GM12872 (cell line): Measurements from ENCODE around the gene ADGRG6.

ENCODE experiments used
- TF ChIP-seq, protein P1 (sequence below): IDR thresholded peaks from 3 replicates; pipeline ENCODE4 v1.5.1; 2011; ENCODE audit warnings: low read depth, mild to moderate bottlenecking, low read length, moderate library complexity; ENCODE audit not compliant: insufficient read depth

ADGRG6 gene

DNA sequence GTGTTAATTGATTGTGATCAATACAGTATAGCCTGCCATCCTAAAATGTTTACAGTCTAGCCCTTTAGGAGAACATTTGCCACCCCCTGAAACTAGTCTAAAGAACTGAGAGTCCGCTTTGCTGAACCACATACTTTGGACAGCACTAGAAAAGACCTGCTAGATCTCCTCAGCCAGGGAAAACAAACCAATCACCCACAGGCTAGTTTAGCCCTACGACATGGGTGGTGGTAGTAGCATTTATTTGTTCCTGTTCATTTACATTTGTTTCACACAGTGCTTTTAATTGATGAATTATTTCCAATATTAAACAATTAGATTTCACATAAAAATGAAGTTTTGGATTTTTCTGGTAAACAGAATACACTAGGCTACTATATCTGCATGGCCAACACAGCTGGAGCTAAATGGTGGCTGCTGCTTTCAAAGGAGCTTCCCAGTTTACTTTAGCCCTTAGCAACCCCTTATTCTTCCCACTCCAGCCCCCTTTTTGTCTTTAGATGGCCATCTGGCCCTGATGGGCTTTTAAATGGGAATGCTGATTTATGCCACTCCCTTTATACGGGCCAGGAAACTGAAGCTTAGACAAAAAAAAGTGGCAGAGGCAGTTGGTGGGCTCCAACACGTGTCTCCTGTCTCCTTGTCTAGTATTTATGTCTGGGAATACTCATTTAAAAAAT lies 72.4 kb downstream of the ADGRG6 start:
- TF ChIP-seq, protein P1, sequence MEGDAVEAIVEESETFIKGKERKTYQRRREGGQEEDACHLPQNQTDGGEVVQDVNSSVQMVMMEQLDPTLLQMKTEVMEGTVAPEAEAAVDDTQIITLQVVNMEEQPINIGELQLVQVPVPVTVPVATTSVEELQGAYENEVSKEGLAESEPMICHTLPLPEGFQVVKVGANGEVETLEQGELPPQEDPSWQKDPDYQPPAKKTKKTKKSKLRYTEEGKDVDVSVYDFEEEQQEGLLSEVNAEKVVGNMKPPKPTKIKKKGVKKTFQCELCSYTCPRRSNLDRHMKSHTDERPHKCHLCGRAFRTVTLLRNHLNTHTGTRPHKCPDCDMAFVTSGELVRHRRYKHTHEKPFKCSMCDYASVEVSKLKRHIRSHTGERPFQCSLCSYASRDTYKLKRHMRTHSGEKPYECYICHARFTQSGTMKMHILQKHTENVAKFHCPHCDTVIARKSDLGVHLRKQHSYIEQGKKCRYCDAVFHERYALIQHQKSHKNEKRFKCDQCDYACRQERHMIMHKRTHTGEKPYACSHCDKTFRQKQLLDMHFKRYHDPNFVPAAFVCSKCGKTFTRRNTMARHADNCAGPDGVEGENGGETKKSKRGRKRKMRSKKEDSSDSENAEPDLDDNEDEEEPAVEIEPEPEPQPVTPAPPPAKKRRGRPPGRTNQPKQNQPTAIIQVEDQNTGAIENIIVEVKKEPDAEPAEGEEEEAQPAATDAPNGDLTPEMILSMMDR, result no peak

DNA sequence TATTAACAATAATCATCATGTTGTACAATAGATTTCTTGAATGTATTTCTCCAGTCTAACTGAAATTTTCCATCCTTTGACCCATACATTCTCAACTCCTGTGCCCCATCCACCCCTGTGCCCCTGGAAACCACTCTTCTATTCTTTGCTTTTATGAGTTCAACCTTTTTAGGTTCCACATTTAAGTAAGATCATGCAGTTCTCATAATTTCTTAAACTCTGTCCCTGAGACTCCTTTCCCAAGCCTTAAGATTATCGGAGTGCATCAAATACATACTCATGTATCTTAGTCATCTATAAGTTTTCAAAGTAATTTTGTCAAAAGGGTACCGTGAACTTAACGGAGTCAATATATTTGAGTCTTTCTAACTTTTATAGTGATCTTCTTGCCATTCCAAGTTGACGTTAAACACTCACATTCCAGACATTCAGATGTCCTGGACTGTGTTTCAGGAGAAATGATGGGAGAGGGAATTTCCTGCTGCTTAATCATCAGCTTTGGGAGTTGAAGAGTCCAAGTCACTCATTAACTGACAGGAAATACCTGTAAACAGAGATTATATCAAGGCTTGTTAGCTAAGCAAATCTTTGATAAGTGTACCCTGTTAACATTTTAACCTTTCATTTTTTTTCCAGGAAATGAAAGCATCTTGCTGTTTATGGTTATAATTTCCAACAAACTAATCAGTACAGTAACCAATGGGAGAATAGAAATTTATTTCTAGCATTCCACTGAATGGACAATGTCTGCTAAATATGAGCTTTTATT lies 73.3 kb downstream of the ADGRG6 start:
- TF ChIP-seq, protein P1, result no peak

DNA sequence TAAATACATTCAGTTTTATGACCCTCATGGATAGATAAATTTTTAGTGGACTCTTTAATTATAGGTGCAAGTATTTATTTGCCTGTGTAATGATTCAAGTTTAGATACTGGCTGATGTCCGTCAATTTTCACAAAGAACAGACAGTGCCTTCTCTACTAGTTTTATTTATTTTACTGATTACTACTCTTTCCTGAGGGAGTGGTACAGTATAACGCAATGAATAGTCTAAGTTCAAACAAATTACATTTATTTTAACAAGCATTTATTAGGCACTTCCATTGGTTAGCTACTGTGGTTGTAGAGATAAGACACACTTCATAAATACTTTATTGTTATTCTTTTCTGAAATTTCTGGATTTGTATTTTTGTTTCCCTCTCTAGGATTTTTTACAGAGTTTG lies 74.3 kb downstream of the ADGRG6 start:
- TF ChIP-seq, protein P1, result no peak

DNA sequence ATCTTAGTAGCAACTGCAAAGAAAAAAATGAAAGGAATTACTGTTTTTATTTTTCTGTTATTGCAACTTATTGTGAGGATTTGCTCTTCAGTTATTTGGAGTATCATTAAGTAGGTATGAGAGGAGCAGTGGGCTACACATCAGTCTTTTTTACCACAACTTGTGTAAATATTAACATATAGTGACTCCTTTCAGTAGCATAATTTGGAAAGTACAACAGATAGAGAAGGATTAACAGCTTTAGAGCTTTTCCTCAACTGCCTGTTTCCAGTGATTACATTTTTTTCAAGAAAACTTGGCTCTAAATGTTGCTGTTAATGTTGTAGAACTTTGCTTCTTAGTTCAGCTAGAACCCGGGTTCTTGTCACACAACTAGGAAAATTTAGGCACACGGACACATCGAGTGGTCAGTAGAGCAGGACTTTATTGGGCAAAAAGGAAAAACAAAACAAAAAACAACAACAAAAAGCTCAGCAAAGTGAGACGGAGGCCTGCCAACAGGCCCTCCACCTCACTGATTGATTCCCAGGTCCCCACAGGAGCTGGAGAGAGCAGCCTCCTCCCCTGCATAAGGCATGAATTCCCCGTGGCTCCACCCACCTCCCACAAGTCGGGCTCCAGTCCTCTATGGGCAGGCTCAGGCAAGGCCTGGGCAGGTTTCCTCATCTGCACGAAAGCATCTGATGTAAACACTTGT lies 75.1 kb downstream of the ADGRG6 start:
- TF ChIP-seq, protein P1, result no peak

DNA sequence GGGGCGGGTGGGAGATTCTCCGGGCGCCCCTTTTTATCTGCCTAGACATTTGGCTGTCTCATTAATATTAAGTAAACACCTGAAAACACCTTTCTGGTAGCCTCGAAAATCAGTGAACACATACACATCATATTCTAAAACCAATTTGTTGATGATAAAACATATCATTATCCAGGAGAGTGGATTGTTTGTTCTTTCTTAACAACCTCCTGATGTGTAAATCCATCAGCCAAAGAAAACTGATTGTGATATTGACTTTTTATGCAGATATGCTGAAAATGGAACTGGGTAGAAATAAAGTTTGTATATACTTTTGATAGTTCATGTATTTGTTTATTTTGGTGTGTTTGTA lies 75.7 kb downstream of the ADGRG6 start:
- TF ChIP-seq, protein P1, result no peak

DNA sequence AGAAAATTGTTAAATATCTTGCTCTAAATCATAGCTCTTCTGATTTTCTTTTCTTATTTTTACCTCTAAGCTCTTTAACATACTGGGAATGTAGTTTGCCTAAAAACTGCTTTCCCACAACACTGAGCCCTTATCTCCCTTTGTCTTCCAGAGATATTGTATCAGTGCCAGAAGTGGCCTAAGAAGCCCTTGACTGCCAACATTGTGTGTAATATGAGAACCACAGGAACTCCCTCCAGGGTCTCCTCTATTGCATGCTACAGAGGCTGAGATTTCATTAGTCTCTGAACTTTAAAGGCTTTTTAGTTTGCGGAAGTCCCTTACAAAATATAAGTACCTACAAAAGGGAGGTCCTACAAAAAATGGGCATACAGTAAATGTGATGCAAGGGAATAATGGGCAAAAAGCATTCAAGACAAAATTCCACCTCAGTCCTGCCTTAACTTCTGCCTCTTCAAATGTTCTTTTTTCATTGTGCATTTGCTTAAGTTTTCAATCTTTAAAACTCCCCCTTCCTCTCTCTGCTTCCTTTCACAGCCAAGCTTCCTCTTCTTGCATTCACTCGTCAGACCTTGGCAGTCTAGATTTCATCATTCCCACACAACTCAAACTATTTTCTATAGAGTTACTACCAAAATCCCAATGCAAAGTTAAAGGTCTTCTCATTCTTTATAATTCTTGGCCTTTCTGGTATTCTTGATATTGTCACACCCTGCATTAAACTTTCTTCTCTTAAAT lies 76.5 kb downstream of the ADGRG6 start:
- TF ChIP-seq, protein P1, result no peak

DNA sequence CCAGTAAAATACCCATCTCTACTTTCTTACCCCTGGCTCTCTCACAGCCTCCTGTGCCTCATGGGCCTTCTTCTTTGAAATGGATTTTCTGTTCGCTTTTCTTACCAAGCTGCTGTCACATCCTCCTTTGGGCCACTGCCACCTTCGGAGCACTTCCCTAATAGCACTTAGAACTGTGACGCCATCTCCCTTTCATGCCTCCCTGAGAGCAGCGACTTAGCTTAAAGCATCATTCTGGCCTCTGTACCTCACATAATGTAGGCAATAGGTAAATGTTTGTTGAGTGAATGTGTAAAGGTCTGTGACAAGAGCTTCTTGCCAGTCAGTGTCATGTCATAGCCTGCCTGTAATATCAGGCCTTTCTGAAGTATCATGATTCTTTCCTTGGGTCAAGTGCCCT lies 78.8 kb downstream of the ADGRG6 start:
- TF ChIP-seq, protein P1, result no peak
